SU-DHL-6 (cell line): ENCODE results near the gene PTPN5.

Experiments used
- CTCF ChIP-seq: fragments of 200-600 bp; sonication (generic); IDR thresholded peaks from one replicate; pipeline ENCODE4 v1.5.1; 2017; ENCODE audit warnings: antibody characterized with exemption, mild to moderate bottlenecking, low read length, moderate library complexity; ENCODE audit not compliant: insufficient read depth, poor library complexity, severe bottlenecking
- EZH2phosphoT487 ChIP-seq: fragments of 200-600 bp; sonication (generic), shearing (Covaris generic); conservative IDR thresholded peaks from 2 replicates; pipeline ENCODE4 v1.6.1; 2018; ENCODE audit warnings: mild to moderate bottlenecking, antibody characterized with exemption, low read length, moderate library complexity, mixed read lengths

DNA sequence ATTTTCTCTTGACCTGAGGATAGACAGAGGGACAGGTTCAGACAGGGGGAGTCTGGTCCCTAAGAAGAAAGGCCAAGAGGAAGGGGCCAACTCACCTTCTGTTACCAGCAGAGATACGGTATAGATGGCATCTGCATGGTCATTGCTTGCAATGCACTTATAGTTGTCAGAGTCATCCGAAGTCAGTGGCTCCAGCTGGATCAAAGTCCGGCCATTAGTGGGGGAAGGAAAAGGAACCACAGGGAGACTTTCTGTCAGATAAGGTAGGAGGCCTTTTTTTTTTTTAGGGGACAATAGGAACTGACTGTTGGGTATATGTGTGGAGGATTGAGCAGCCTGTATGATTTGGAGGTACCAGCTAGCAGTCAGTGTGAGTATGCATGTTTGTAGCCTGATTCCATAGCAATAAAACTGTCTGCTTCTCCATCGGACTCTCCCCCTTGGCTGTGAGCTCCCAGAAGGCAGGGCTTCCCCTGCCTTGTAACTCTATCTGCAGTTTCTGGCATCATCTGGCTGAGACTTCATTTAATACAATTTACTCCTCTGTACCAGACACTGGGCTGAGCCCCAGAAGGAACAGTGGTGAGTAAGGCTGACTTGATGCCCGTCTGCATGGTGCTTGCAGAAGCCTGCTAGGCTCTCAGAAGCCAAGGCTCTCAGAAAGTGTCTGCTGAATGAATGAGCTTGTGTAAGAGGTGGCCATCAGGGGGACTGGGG, 71.3 kb downstream of the PTPN5 start:
- TF ChIP-seq CTCF: no peak
- TF ChIP-seq EZH2phosphoT487: no peak
